Thymus (tissue), 11 donors: ENCODE data around the gene CDKL5. TPM values are rescaled to one million over a fixed set of nuclear protein-coding genes. Genes with fewer than 3 reads are reported as not detected.

Experiments used
- DNase-seq, 9 donors: peaks; one replicate each; pipeline ENCODE4 v3.0.0-alpha.2; 2013; ENCODE audit warnings: low spot score in 9 of 9, low read depth in 6 of 9, missing footprints in 1 of 9
- H3K27ac ChIP-seq, 2 donors: one replicate each; pipeline ENCODE4 v1.5.1; 2013; ENCODE audit warnings: control low read depth in 1 of 2, low read depth in 1 of 2, low read length in 1 of 2, mild to moderate bottlenecking in 1 of 2, moderate library complexity in 1 of 2
- H3K27me3 ChIP-seq, 2 donors: one replicate each; pipeline ENCODE4 v1.5.1; 2013; ENCODE audit warnings: low read length in 1 of 2; ENCODE audit not compliant: control insufficient read depth in 2 of 2, insufficient read depth in 1 of 2
- H3K36me3 ChIP-seq, 2 donors: one replicate each; pipeline ENCODE4 v1.5.1; 2013; ENCODE audit warnings: low read length in 1 of 2, mild to moderate bottlenecking in 1 of 2, moderate library complexity in 1 of 2; ENCODE audit not compliant: control insufficient read depth in 2 of 2, insufficient read depth in 2 of 2
- H3K4me1 ChIP-seq, 2 donors: one replicate each; pipeline ENCODE4 v1.5.1; 2013; ENCODE audit warnings: low read length in 2 of 2; ENCODE audit not compliant: control insufficient read depth in 2 of 2, insufficient read depth in 2 of 2
- H3K4me3 ChIP-seq, 2 donors: one replicate each; pipeline ENCODE4 v1.5.1; 2013; ENCODE audit warnings: low read length in 2 of 2, control low read depth in 1 of 2, mild to moderate bottlenecking in 1 of 2
- H3K9me3 ChIP-seq, 2 donors: one replicate each; pipeline ENCODE4 v1.5.1; 2013; ENCODE audit warnings: low read length in 1 of 2, mild to moderate bottlenecking in 1 of 2; ENCODE audit not compliant: control insufficient read depth in 2 of 2, insufficient read depth in 1 of 2
- WGBS: extraction: QIAGEN DNeasy Blood & Tissue Kit; methylation state at CpG from one replicate; pipeline ENCODE4 v1.1.7; 2013; 5-methylcytosine and 5-hydroxymethylcytosine counted together
- polyA plus RNA-seq: library from polyadenylated mRNA; stranded (reverse); fragments of 200-250 nt; gene quantifications from one replicate; pipeline ENCODE4 v1.2.3, GENCODE V29; 2013
- total RNA-seq: library from RNA; stranded (reverse); fragments of 120-200 nt; gene quantifications from one replicate; pipeline ENCODE4 v1.2.4, GENCODE V29; 2013
- donor health status: healthy.

The CDKL5 gene
- total and polyA plus RNA-seq, 2 donors, result 0.98 to 4.5 TPM

- DNase-seq, result no peak
- peaks cover 0 to 5% of the 10 kb centered on the region in 2 donors for H3K9me3 ChIP-seq
- H3K36me3 ChIP-seq, result no peaks in the 10 kb centered on the region
- WGBS, result 32% methylated on average over 17 of the region's 17 CpGs
- peaks cover 0 to 3% of the 10 kb centered on the region in 2 donors for H3K4me1 ChIP-seq
- H3K27ac ChIP-seq, result no peak overlapping the region
- H3K27me3 ChIP-seq, result no peaks in the 10 kb centered on the region
- no peak overlapping the region for H3K4me3 ChIP-seq
Measured at GRCh38 chrX:18677161-18677869, 251.9 kb downstream of the CDKL5 start.

GRCh38 chrX:18681996-18682395, 256.6 kb downstream of the CDKL5 start:
- DNase-seq, result no peak
- Histone ChIP-seq H3K27ac (no peak overlapping the region), H3K4me1 (peaks cover 0 to 3% of the 10 kb centered on the region in 2 donors), H3K36me3 (no peaks in the 10 kb centered on the region), H3K27me3 (no peaks in the 10 kb centered on the region), H3K4me3 (no peak overlapping the region), H3K9me3 (no peaks in the 10 kb centered on the region)
- 99% methylated on average over 6 of the region's 6 CpGs for WGBS

GRCh38 chrX:18682979-18683387, 257.6 kb downstream of the CDKL5 start:
- WGBS, result 54% methylated on average over 9 of the region's 9 CpGs

GRCh38 chrX:18687856-18688495, 262.6 kb downstream of the CDKL5 start:
- no peaks in the 10 kb centered on the region for H3K27me3 ChIP-seq
- no peaks in the 10 kb centered on the region for H3K36me3 ChIP-seq
- 87% methylated on average over 7 of the region's 7 CpGs for WGBS
- no peak for DNase-seq
- no peak overlapping the region for H3K4me3 ChIP-seq
- peaks cover 0 to 2% of the 10 kb centered on the region in 2 donors for H3K4me1 ChIP-seq
- no peaks in the 10 kb centered on the region for H3K9me3 ChIP-seq
- no peak overlapping the region for H3K27ac ChIP-seq

More at GRCh38 chrX:18682979-18683387, 257.6 kb downstream of the CDKL5 start:
- H3K27me3 ChIP-seq, result no peaks in the 10 kb centered on the region
- no peak overlapping the region for H3K27ac ChIP-seq
- peaks cover 0 to 3% of the 10 kb centered on the region in 2 donors for H3K4me1 ChIP-seq
- no peaks in the 10 kb centered on the region for H3K36me3 ChIP-seq
- no peak overlapping the region for H3K4me3 ChIP-seq
- DNase-seq, result no peak
- no peaks in the 10 kb centered on the region for H3K9me3 ChIP-seq

GRCh38 chrX:18691431-18691830, 266.0 kb downstream of the CDKL5 start:
- Histone ChIP-seq H3K27me3 (no peaks in the 10 kb centered on the region), H3K27ac (no peak overlapping the region), H3K36me3 (no peaks in the 10 kb centered on the region), H3K9me3 (no peaks in the 10 kb centered on the region), H3K4me3 (no peak overlapping the region), H3K4me1 (no peaks in the 10 kb centered on the region)
- 93% methylated on average over 1 of the region's 1 CpG for WGBS
- DNase-seq, result no peak

GRCh38 chrX:18692541-18692940, 267.1 kb downstream of the CDKL5 start:
- WGBS, result 98% methylated on average over 4 of the region's 4 CpGs
- H3K27ac ChIP-seq, result no peak overlapping the region
- no peaks in the 10 kb centered on the region for H3K4me1 ChIP-seq
- DNase-seq, result no peak
- H3K4me3 ChIP-seq, result no peak overlapping the region
- no peaks in the 10 kb centered on the region for H3K9me3 ChIP-seq
- no peaks in the 10 kb centered on the region for H3K36me3 ChIP-seq
- H3K27me3 ChIP-seq, result no peaks in the 10 kb centered on the region

- WGBS, result 98% methylated on average over 3 of the region's 3 CpGs
- H3K9me3 ChIP-seq, result no peaks in the 10 kb centered on the region
- no peak overlapping the region for H3K4me3 ChIP-seq
- no peak for DNase-seq
- H3K27me3 ChIP-seq, result no peaks in the 10 kb centered on the region
- no peaks in the 10 kb centered on the region for H3K4me1 ChIP-seq
- H3K36me3 ChIP-seq, result no peaks in the 10 kb centered on the region
- H3K27ac ChIP-seq, result no peak overlapping the region
Measured at GRCh38 chrX:18696653-18697052, 271.2 kb downstream of the CDKL5 start.

- WGBS, result 93% methylated on average over 12 of the region's 12 CpGs
- H3K27me3 ChIP-seq, result no peaks in the 10 kb centered on the region
Measured at GRCh38 chrX:18698737-18699650, 273.6 kb downstream of the CDKL5 start.

More at GRCh38 chrX:18698737-18699650, 273.6 kb downstream of the CDKL5 start:
- H3K36me3 ChIP-seq, result no peaks in the 10 kb centered on the region
- H3K4me1 ChIP-seq, result no peaks in the 10 kb centered on the region
- H3K27ac ChIP-seq, result no peak overlapping the region
- no peak for DNase-seq
- H3K4me3 ChIP-seq, result no peak overlapping the region
- H3K9me3 ChIP-seq, result no peaks in the 10 kb centered on the region
